ENCODE data around the gene CCDC69. TPM values are rescaled to one million over a fixed set of nuclear protein-coding genes. Genes with fewer than 3 reads are reported as not detected.

CCDC69 gene
- total RNA-seq, 2 donors from 2014 or later: 39.1 to 75.3 TPM

DNA sequence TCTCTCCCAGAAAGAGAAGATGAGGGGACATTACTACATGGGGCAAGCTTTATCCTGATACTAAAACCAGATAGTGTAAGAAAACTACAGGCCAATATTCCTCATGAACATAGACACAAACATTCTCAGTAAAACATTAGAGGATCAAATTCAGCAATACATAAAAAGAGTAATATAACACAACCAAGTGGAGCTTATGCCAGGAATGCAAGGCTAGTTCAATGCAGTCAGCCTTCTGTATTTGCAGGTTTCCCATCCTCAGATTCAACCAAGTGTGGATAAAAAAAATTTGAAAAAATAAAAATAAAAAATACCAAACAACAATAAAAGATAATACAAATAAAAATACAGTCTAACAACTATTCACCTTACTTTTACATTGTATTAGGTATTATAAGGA is 31.3 kb downstream of the CCDC69 start:
- no peaks in the 10 kb centered on the region for H3K36me3 ChIP-seq
- no peak for ATAC-seq (ENCODE audit: insufficient number of reproducible peaks, low FRiP score, low read depth)

GRCh38 chr5:151191661-151192060 is 32.2 kb downstream of the CCDC69 start:
- no peaks in the 10 kb centered on the region for H3K9me3 ChIP-seq
- ATAC-seq (ENCODE audit: insufficient number of reproducible peaks, low FRiP score, low read depth) (no peak), DNase-seq (ENCODE audit: low spot score) (no peak)
- H3K36me3 ChIP-seq: no peaks in the 10 kb centered on the region
- no peak overlapping the region for H3K4me3 ChIP-seq
- no peaks in the 10 kb centered on the region for H3K27me3 ChIP-seq (replicated peaks; ENCODE audit: insufficient read depth)
- H3K27ac ChIP-seq: no peak overlapping the region
- no peak for TF ChIP-seq CTCF (IDR thresholded peaks at IDR 0.05)
- H3K4me1 ChIP-seq (ENCODE audit: control insufficient read depth in 1 of 2, low read depth in 2 of 2): no peaks in the 10 kb centered on the region

More for the DNA sequence above, 31.3 kb downstream of the CCDC69 start:
- Histone ChIP-seq H3K4me1 (ENCODE audit: control insufficient read depth in 1 of 2, low read depth in 2 of 2) (no peaks in the 10 kb centered on the region), H3K27ac (no peak overlapping the region), H3K9me3 (no peaks in the 10 kb centered on the region), H3K27me3 (replicated peaks; ENCODE audit: insufficient read depth) (no peaks in the 10 kb centered on the region), H3K4me3 (no peak overlapping the region)
- no peak for DNase-seq (ENCODE audit: low spot score)
- no peak for TF ChIP-seq CTCF (IDR thresholded peaks at IDR 0.05)

DNA sequence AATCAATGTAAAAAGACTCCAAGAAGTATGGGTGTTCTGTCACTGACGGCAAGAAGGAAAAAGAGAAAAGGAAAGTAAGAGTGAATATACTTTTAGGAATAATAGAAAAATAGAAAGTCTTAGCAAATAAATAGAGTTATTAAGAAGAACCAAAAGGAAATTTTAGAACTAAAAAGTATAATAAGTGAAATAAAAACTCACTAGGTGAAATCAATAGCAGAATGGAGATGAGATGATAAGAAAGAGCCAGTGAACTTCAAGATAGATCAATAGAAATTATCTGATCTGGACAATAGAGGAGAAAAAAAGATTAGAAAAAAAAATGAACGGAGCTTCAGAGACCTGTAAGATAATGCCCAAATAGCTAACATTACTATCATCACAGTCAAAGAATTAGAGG is 34.7 kb downstream of the CCDC69 start:
- Histone ChIP-seq H3K36me3 (peaks cover 6% of the 10 kb centered on the region), H3K4me1 (ENCODE audit: control insufficient read depth in 1 of 2, low read depth in 2 of 2) (no peaks in the 10 kb centered on the region), H3K27me3 (replicated peaks; ENCODE audit: insufficient read depth) (no peaks in the 10 kb centered on the region), H3K4me3 (no peak overlapping the region), H3K9me3 (no peaks in the 10 kb centered on the region), H3K27ac (no peak overlapping the region)
- DNase-seq (ENCODE audit: low spot score) (no peak), ATAC-seq (ENCODE audit: insufficient number of reproducible peaks, low FRiP score, low read depth) (no peak)
- TF ChIP-seq CTCF (IDR thresholded peaks at IDR 0.05): no peak

DNA sequence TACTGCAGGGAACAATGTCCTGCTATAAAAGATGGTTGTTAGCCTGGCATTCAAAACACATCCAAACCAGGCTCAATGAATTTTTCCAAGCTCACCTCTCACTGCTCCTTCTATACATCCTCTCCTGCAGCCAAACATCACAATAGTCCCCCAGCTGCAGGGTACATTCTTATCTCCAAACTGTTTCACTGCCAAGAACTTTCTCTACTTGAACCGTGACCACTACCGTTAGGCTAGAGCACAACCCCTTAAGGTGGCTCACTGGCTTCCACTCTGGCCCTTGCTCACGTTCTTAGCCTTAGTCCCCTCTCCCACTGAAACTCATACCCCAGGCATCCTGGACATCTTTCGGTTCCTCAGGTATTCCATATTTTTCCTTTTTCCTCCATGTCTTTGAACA is 37.4 kb downstream of the CCDC69 start:
- Histone ChIP-seq H3K4me3 (no peak overlapping the region), H3K27me3 (replicated peaks; ENCODE audit: insufficient read depth) (no peaks in the 10 kb centered on the region), H3K36me3 (peaks cover 13% of the 10 kb centered on the region), H3K4me1 (ENCODE audit: control insufficient read depth in 1 of 2, low read depth in 2 of 2) (no peaks in the 10 kb centered on the region), H3K27ac (no peak overlapping the region), H3K9me3 (no peaks in the 10 kb centered on the region)
- ATAC-seq (ENCODE audit: insufficient number of reproducible peaks, low FRiP score, low read depth) (no peak), DNase-seq (ENCODE audit: low spot score) (no peak)
- TF ChIP-seq CTCF (IDR thresholded peaks at IDR 0.05): no peak

- Histone ChIP-seq H3K27ac (no peak overlapping the region), H3K4me3 (no peak overlapping the region), H3K36me3 (peaks cover 13% of the 10 kb centered on the region), H3K27me3 (replicated peaks; ENCODE audit: insufficient read depth) (no peaks in the 10 kb centered on the region), H3K9me3 (no peaks in the 10 kb centered on the region), H3K4me1 (ENCODE audit: control insufficient read depth in 1 of 2, low read depth in 2 of 2) (no peaks in the 10 kb centered on the region)
- DNase-seq (ENCODE audit: low spot score): no peak
- TF ChIP-seq CTCF (IDR thresholded peaks at IDR 0.05): no peak
- ATAC-seq (ENCODE audit: insufficient number of reproducible peaks, low FRiP score, low read depth): no peak
These were observed 37.8 kb downstream of the CCDC69 start for GRCh38 chr5:151186052-151186451.
